Stimulated activated CD8-positive, alpha-beta memory T cell treated with anti-CD3 and anti-CD28 coated beads, Interleukin-12 subunit alpha, Interleukin-12 subunit beta, amount 100 ng/mL, for 1 hour (primary cell): Measurements from ENCODE around the gene PHF3.

Experiments
- DNase-seq: peaks from one replicate; pipeline ENCODE4 v3.0.0-alpha.2; 2020; ENCODE audit warnings: low read depth

Gene PHF3

GRCh38 chr6:63635588-63636517 lies at the start of gene PHF3:
PHF3 (plus strand) TSS chr6:63635802; CDS start chr6:63646552, 10,750 bp downstream.
- DNase-seq: peak; percentile 86

- no peak for DNase-seq
Observed at GRCh38 chr6:63589952-63590411, 45.6 kb upstream of the PHF3 start.

- no peak for DNase-seq
Observed at GRCh38 chr6:63592886-63593285, 42.7 kb upstream of the PHF3 start.

GRCh38 chr6:63597141-63598048 lies 38.2 kb upstream of the PHF3 start:
- DNase-seq: no peak

GRCh38 chr6:63598049-63599036 lies 37.3 kb upstream of the PHF3 start:
- peak; percentile 59 for DNase-seq

- DNase-seq: no peak
Observed at GRCh38 chr6:63599243-63599642, 36.4 kb upstream of the PHF3 start.

- no peak for DNase-seq
Observed at GRCh38 chr6:63600136-63600535, 35.5 kb upstream of the PHF3 start.

- no peak for DNase-seq
Observed at GRCh38 chr6:63609231-63609630, 26.4 kb upstream of the PHF3 start.

- DNase-seq: no peak
Observed at GRCh38 chr6:63610944-63611343, 24.7 kb upstream of the PHF3 start.

GRCh38 chr6:63611560-63611959 lies 24.0 kb upstream of the PHF3 start:
- DNase-seq: no peak

GRCh38 chr6:63615590-63615989 lies 20.0 kb upstream of the PHF3 start:
- no peak for DNase-seq

GRCh38 chr6:63624091-63624490 lies 11.5 kb upstream of the PHF3 start:
- no peak for DNase-seq

- DNase-seq: no peak
Observed at GRCh38 chr6:63630466-63630865, 5.1 kb upstream of the PHF3 start.

GRCh38 chr6:63634630-63635029 lies 972 bp upstream of the PHF3 start:
- no peak for DNase-seq

GRCh38 chr6:63635215-63635587 lies 401 bp upstream of the PHF3 start:
- DNase-seq: no peak

- peak; percentile 25 for DNase-seq
Observed at GRCh38 chr6:63636518-63637021, 968 bp downstream of the PHF3 start.

- DNase-seq: no peak
Observed at GRCh38 chr6:63637865-63638445, 2.4 kb downstream of the PHF3 start.

- DNase-seq: no peak
Observed at GRCh38 chr6:63640062-63640461, 4.5 kb downstream of the PHF3 start.

GRCh38 chr6:63643862-63644261 lies 8.3 kb downstream of the PHF3 start:
- DNase-seq: no peak

GRCh38 chr6:63644668-63645326 lies 9.2 kb downstream of the PHF3 start:
- no peak for DNase-seq
